Measurements from ENCODE around the gene XPO6. TPM values are rescaled to one million over a fixed set of nuclear protein-coding genes. Genes with fewer than 3 reads are reported as not detected.

XPO6 gene
- total RNA-seq, 4 donors from 2014 or later: 88.2 to 160 (median 118) TPM

DNA sequence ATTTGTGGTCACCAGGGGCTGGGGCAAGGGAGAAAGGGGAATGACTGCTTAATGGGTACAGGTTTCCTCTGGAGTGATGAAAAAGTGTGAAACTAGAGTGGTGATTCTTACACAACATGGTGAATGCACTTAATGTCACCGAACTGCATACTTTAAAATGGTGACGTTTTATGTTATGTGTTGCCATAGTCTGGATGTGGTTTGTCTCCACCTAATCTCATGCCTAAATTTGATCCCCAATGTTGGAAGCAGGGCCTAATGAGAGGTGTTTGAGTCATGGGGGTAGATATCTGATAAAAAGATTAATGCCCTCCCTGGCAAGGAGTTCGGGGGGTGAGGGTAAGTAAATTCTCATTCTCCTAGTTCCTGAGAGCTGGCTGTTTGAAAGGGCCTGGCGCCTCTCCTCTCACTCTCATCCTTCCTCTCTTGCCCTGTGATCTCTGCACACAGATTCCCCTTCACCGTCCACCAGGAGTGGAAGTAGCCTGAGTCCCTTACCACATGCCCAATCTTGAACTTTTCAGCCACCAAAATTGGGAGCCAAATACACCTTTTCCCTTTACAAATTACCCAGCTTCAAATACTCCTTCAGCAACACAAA, 15.3 kb downstream of the XPO6 start:
- Histone ChIP-seq H3K4me1 (peaks cover 3 to 6% of the 10 kb centered on the region in 2 donors), H3K27me3 (no peaks in the 10 kb centered on the region), H3K4me3 (replicated peaks in 1 of 3) (no peak overlapping the region), H3K27ac (no peak overlapping the region), H3K9me3 (no peaks in the 10 kb centered on the region), H3K36me3 (no peaks in the 10 kb centered on the region)
- TF ChIP-seq POLR2A (IDR thresholded peaks at IDR 0.05): no peak
- TF ChIP-seq CTCF (IDR thresholded peaks at IDR 0.05): no peak
- DNase-seq: no peak
- WGBS, 2 donors: 91 to 92% methylated on average over 5 of the region's 5 CpGs
- intact Hi-C loops (cut with DNase I): no loop called here

- Histone ChIP-seq H3K36me3 (no peaks in the 10 kb centered on the region), H3K27ac (no peak overlapping the region), H3K4me3 (replicated peaks in 1 of 3) (no peak overlapping the region), H3K4me1 (peaks cover under 1 to 4% of the 10 kb centered on the region in 2 donors), H3K9me3 (no peaks in the 10 kb centered on the region), H3K27me3 (no peaks in the 10 kb centered on the region)
- TF ChIP-seq CTCF (IDR thresholded peaks at IDR 0.05) (no peak), POLR2A (IDR thresholded peaks at IDR 0.05) (no peak)
- WGBS, 2 donors: 94 to 98% methylated on average over 2 of the region's 2 CpGs
- intact Hi-C loops (cut with DNase I): no loop called here
- DNase-seq: no peak
Observed at GRCh38 chr16:28195859-28196258, 15.9 kb downstream of the XPO6 start.

DNA sequence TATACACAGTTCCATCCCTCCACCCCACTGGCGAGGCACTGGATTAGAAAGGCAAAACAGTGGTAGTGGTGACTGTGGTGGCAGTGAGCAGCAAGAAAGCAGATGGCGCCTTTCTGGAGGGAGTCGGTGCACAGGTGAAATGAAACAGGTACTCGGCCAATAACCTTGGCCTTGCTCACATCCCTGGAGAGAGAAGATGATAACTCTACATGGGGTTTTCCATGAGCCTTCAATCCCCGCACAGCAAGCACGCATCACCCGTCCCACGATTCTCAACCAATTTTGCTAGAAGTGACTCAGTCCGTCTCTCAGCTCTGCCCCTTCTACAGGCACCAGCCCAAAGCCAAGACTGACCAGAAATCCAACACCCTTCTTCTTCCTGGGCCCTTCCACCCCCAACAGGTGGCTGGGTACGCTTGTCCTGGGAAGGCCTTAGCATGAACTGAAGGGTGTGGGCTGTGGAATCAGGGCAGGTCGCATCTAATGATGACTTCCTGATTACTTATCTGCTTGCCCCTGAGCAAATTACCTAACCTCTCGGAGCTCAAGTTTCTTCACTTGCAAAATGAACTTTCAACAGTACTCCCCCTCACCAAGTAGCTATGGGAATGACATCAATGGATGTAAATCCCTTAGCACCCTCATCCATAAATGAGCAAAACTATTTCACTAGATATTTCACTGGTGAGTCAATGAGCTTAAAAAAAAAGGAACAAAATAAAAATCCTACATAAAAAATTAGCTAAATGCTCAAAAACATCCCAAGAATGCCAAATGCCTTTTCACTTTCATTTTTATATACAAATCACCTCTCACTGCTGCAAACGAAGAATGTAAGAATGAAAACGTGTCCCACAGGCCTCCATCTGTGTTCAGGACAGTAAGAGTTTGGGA, 18.0 kb downstream of the XPO6 start:
- Histone ChIP-seq H3K27me3 (no peaks in the 10 kb centered on the region), H3K27ac (peak overlapping the region in 1 of 3 donors; percentile 26), H3K36me3 (no peaks in the 10 kb centered on the region), H3K4me1 (peaks cover 0 to 4% of the 10 kb centered on the region in 2 donors), H3K4me3 (replicated peaks in 1 of 3) (no peak overlapping the region), H3K9me3 (no peaks in the 10 kb centered on the region)
- 84 to 85% methylated on average over 14 of the region's 14 CpGs for WGBS, 2 donors
- intact Hi-C loops (cut with DNase I): no loop called here
- no peak for DNase-seq
- no peak for TF ChIP-seq POLR2A (IDR thresholded peaks at IDR 0.05)
- no peak for TF ChIP-seq CTCF (IDR thresholded peaks at IDR 0.05)

DNA sequence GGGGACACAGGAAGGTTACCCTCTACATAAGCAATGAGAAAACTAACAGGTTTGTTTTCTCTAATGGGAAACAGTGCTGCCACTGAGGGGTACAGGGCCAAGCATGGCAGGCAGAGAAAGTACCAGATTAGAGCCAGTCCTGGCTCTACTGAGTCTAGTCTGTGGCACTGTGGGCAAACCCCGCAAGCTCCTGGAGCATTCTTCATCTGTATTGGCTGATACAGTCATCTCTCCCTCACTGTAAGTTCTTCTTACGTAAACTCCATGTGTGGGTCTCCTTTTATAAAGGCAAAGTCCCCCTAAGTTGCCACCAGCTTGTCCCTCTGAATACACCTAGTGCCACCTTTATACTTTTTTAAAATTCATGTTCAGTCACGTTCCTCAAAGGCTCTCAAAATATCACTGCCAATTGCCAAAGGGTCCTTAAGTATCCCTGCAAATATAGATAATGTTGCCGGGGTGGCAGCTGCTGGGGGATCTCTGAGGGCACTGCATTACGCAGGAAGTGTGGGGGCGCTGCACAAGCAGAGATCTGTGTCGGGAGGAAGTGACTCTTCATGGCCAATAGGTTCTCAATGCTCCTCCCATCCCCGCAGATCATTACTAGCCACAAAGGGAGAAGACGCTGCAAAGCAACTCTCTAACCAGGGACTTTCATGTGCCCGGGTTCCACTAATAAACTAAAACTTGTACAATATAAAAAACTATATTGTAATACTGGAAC, 18.8 kb downstream of the XPO6 start:
- H3K4me3 ChIP-seq (replicated peaks in 1 of 3): no peak overlapping the region
- H3K4me1 ChIP-seq: peaks cover 0 to 4% of the 10 kb centered on the region in 2 donors
- intact Hi-C loops (cut with DNase I): no loop called here
- H3K36me3 ChIP-seq: no peaks in the 10 kb centered on the region
- no peaks in the 10 kb centered on the region for H3K27me3 ChIP-seq
- H3K27ac ChIP-seq: no peak overlapping the region
- DNase-seq: no peak
- WGBS, 2 donors: 89 to 91% methylated on average over 10 of the region's 10 CpGs
- no peaks in the 10 kb centered on the region for H3K9me3 ChIP-seq
- TF ChIP-seq CTCF (IDR thresholded peaks at IDR 0.05): no peak
- no peak for TF ChIP-seq POLR2A (IDR thresholded peaks at IDR 0.05)
